GM19238 (cell line): Measurements from ENCODE around the gene SERPIND1.

Experiments
- DNase-seq: peaks from one replicate; pipeline ENCODE4 v3.0.0; 2011; ENCODE audit warnings: low spot score; ENCODE audit not compliant: insufficient read length

SERPIND1 gene

GRCh38 chr22:20775342-20775895, 1.5 kb downstream of the SERPIND1 start:
- DNase-seq, result no peak

GRCh38 chr22:20776624-20777405, 2.9 kb downstream of the SERPIND1 start:
- no peak for DNase-seq

- DNase-seq, result no peak
These were observed 3.7 kb downstream of the SERPIND1 start for GRCh38 chr22:20777420-20778177.

- no peak for DNase-seq
These were observed 5.3 kb downstream of the SERPIND1 start for GRCh38 chr22:20779014-20779817.

GRCh38 chr22:20779818-20780158, 5.9 kb downstream of the SERPIND1 start:
- no peak for DNase-seq

- no peak for DNase-seq
These were observed 7.5 kb downstream of the SERPIND1 start for GRCh38 chr22:20781272-20781990.

GRCh38 chr22:20782083-20782482, 8.2 kb downstream of the SERPIND1 start:
- no peak for DNase-seq

GRCh38 chr22:20782596-20783299, 8.8 kb downstream of the SERPIND1 start:
- no peak for DNase-seq

- DNase-seq, result no peak
These were observed 9.4 kb downstream of the SERPIND1 start for GRCh38 chr22:20783300-20783673.

- peak; percentile 58 for DNase-seq
These were observed 10.2 kb downstream of the SERPIND1 start for GRCh38 chr22:20783844-20784723.

GRCh38 chr22:20785415-20785814, 11.5 kb downstream of the SERPIND1 start:
- no peak for DNase-seq

GRCh38 chr22:20786048-20786447, 12.1 kb downstream of the SERPIND1 start:
- DNase-seq, result no peak

- DNase-seq, result no peak
These were observed 12.6 kb downstream of the SERPIND1 start for GRCh38 chr22:20786536-20786979.

- DNase-seq, result no peak
These were observed 13.3 kb downstream of the SERPIND1 start for GRCh38 chr22:20787223-20787622.

GRCh38 chr22:20787746-20788626, 14.1 kb downstream of the SERPIND1 start:
- DNase-seq, result no peak

GRCh38 chr22:20788627-20789344, 14.9 kb downstream of the SERPIND1 start:
- no peak for DNase-seq

- DNase-seq, result no peak
These were observed 18.5 kb downstream of the SERPIND1 start for GRCh38 chr22:20792221-20792965.
